Calu3 (cell line): Measurements from ENCODE around the gene UBA6. TPM values are rescaled to one million over a fixed set of nuclear protein-coding genes. Genes with fewer than 3 reads are reported as not detected.

Source experiments
- BruUV-seq: library from RNA; stranded (reverse); fragments of 400-500 nt; replicated peaks from 2 replicates; lab custom pipeline; 2021; lab: Mats Ljungman, UMichigan
- CTCF ChIA-PET: fragments of 300-600 bp; sonication (Branson Sonifier 250); formaldehyde crosslinking; loops from one replicate; lab custom pipeline; 2022; ENCODE audit warnings: antibody characterized with exemption; lab: Charles Lee
- DNase-seq: peaks from one replicate; pipeline ENCODE4 v3.0.0; 2022
- H3K27ac Mint-ChIP-seq: one replicate; pipeline ENCODE4 v1.8.0; 2022; ENCODE audit warnings: mixed read lengths; ENCODE audit not compliant: unreplicated experiment
- H3K27me3 Mint-ChIP-seq: one replicate; pipeline ENCODE4 v1.8.0; 2022; ENCODE audit warnings: mixed read lengths; ENCODE audit not compliant: unreplicated experiment
- H3K36me3 Mint-ChIP-seq: one replicate; pipeline ENCODE4 v1.8.0; 2022; ENCODE audit warnings: mild to moderate bottlenecking, moderate library complexity, mixed read lengths; ENCODE audit not compliant: insufficient read depth, unreplicated experiment
- H3K4me1 Mint-ChIP-seq: one replicate; pipeline ENCODE4 v1.8.0; 2022; ENCODE audit warnings: mild to moderate bottlenecking, low read depth, mixed read lengths; ENCODE audit not compliant: unreplicated experiment
- H3K4me3 Mint-ChIP-seq: one replicate; pipeline ENCODE4 v1.8.0; 2022; ENCODE audit warnings: mild to moderate bottlenecking, low read depth, moderate library complexity, mixed read lengths; ENCODE audit not compliant: unreplicated experiment
- H3K9me3 Mint-ChIP-seq: one replicate; pipeline ENCODE4 v1.8.0; 2022; ENCODE audit warnings: low read depth, mixed read lengths; ENCODE audit not compliant: unreplicated experiment
- intact Hi-C: fragments of 100-400 bp; cut with micrococcal nuclease; formaldehyde crosslinking; loops from one replicate; pipeline ENCODE4 v1.10.0; 2022; ENCODE audit not compliant: unreplicated experiment
- total RNA-seq: library from RNA; stranded (reverse); gene quantifications from 2 replicates; pipeline ENCODE4 v1.2.3, GENCODE V29; 2022
- TF ChIP-seq, protein P1 (sequence below): fragments of 200-600 bp; IDR thresholded peaks from one replicate; pipeline ENCODE4 v1.8.0; 2022; ENCODE audit warnings: antibody characterized with exemption; ENCODE audit not compliant: unreplicated experiment

UBA6 gene
- total RNA-seq, 1 experiment from 2014 or later: 66.1 TPM

DNA sequence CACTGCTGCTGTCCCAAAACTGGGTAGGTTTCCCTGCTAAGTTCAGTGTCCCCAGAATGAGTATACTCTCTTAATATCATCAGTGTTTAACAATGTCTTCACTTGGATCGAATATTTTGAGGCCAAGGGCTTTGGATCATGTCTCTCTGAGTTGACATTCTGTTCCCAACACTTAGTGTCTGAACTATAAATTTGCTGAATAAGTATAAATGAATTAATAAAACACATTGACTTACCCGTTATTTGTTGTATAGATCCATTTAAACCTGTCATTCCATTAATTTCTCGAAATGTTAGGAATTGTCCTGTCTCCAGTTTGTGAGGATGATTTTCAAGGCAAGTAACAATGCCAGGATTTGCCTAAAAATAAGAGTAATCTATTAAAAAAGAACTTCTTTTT lies 32.6 kb downstream of the UBA6 start:
- intact Hi-C loops: no loop called here
- H3K36me3 Mint-ChIP-seq: peaks cover 10% of the 10 kb centered on the region
- BruUV-seq: no TSS peak

DNA sequence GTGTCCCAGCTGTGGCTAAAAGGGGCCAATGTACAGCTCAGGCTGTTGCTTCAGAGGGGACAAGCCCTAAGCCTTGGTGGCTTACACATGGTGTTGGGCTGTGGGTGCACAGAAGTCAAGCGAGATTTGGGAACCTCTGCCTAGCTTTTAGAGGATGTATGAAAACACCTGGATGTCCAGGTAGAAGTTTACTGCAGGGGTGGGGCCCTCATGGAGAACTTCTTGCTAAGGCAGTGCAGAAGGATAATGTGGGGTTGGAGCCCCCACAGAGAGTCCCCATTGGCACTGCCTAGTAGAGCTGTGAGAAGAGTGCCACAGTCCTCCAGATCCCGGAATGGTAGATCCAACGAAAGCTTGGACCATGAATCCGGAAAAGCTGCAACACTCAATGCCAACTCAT lies 40.5 kb downstream of the UBA6 start:
- Mint-ChIP-seq H3K36me3 (peaks cover 16% of the 10 kb centered on the region), H3K27ac (no peak overlapping the region), H3K9me3 (no peaks in the 10 kb centered on the region), H3K4me1 (no peaks in the 10 kb centered on the region), H3K27me3 (no peaks in the 10 kb centered on the region), H3K4me3 (no peak overlapping the region)
- BruUV-seq: no TSS peak
- TF ChIP-seq, protein P1, sequence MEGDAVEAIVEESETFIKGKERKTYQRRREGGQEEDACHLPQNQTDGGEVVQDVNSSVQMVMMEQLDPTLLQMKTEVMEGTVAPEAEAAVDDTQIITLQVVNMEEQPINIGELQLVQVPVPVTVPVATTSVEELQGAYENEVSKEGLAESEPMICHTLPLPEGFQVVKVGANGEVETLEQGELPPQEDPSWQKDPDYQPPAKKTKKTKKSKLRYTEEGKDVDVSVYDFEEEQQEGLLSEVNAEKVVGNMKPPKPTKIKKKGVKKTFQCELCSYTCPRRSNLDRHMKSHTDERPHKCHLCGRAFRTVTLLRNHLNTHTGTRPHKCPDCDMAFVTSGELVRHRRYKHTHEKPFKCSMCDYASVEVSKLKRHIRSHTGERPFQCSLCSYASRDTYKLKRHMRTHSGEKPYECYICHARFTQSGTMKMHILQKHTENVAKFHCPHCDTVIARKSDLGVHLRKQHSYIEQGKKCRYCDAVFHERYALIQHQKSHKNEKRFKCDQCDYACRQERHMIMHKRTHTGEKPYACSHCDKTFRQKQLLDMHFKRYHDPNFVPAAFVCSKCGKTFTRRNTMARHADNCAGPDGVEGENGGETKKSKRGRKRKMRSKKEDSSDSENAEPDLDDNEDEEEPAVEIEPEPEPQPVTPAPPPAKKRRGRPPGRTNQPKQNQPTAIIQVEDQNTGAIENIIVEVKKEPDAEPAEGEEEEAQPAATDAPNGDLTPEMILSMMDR: no peak
- DNase-seq: no peak
- intact Hi-C loops: no loop called here
- CTCF ChIA-PET: no interaction called here

More for the DNA sequence above, 32.6 kb downstream of the UBA6 start:
- no peaks in the 10 kb centered on the region for H3K4me1 Mint-ChIP-seq
- no peaks in the 10 kb centered on the region for H3K27me3 Mint-ChIP-seq
- DNase-seq: no peak
- CTCF ChIA-PET: no interaction called here
- no peak overlapping the region for H3K4me3 Mint-ChIP-seq
- H3K9me3 Mint-ChIP-seq: no peaks in the 10 kb centered on the region
- peak overlapping the region; percentile 22 for H3K27ac Mint-ChIP-seq
- TF ChIP-seq, protein P1: no peak

DNA sequence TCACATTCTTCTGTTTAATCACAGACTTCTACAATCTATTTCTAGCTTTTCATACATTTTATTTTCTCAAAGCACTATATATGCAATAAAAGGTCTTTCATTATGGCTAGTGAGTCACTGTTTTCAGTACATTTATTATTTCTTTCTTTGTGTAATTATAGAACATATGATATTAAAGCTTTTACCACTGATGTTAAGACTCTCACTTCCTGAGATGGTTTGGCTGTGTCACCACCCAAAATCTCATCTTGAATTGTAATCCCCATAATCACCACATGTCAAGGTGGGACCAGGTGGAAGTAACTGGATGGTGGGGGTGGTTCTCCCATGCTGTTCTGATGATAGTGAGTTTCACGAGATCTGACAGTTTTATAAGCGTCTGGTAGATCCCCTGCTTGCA lies 41.9 kb downstream of the UBA6 start:
- intact Hi-C loops: no loop called here
- H3K4me3 Mint-ChIP-seq: no peak overlapping the region
- H3K27me3 Mint-ChIP-seq: no peaks in the 10 kb centered on the region
- H3K9me3 Mint-ChIP-seq: no peaks in the 10 kb centered on the region
- CTCF ChIA-PET: no interaction called here
- DNase-seq: no peak
- TF ChIP-seq, protein P1: no peak
- no TSS peak for BruUV-seq
- H3K36me3 Mint-ChIP-seq: peaks cover 16% of the 10 kb centered on the region
- no peaks in the 10 kb centered on the region for H3K4me1 Mint-ChIP-seq
- no peak overlapping the region for H3K27ac Mint-ChIP-seq

DNA sequence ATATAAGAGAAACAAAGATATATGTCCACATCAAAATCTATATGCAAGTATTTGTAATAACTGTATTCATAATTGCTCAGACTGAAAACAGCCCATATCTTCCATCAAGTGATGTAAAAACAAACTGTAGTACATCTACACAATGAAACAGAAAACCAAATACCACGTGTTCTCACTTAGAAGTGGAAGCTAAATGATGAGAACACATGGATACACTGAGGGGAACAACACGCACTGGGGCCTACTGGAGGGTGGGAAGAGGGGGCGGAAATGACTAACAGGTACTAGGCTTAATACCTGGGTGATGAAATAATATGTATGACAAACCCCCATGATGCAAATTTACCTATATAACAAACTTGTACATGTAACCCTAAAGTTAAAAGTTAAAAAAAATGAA lies 42.7 kb downstream of the UBA6 start:
- Mint-ChIP-seq H3K27me3 (no peaks in the 10 kb centered on the region), H3K27ac (no peak overlapping the region), H3K9me3 (no peaks in the 10 kb centered on the region), H3K4me3 (no peak overlapping the region), H3K4me1 (no peaks in the 10 kb centered on the region), H3K36me3 (peaks cover 16% of the 10 kb centered on the region)
- intact Hi-C loops: no loop called here
- no TSS peak for BruUV-seq
- no peak for DNase-seq
- CTCF ChIA-PET: no interaction called here
- TF ChIP-seq, protein P1: no peak
